GM12878 (cell line): ENCODE measurements around the gene PPIC. TPM values are rescaled to one million over a fixed set of nuclear protein-coding genes. Genes with fewer than 3 reads are reported as not detected.

ENCODE experiments used
- BMI1 ChIP-seq: fragments of 450-650 bp; IDR thresholded peaks from 2 replicates; pipeline ENCODE4 v1.6.1; 2016; ENCODE audit warnings: mild to moderate bottlenecking, moderate library complexity, borderline replicate concordance
- CREM ChIP-seq: IDR thresholded peaks from 2 replicates; pipeline ENCODE4 v1.6.1; 2014; ENCODE audit warnings: antibody characterized with exemption, low read depth
- E2F4 ChIP-seq: IDR thresholded peaks from 2 replicates; pipeline ENCODE4 v1.6.1; 2012; ENCODE audit warnings: low read depth, low read length, improper control_type of control experiment
- FOS ChIP-seq: IDR thresholded peaks from 3 replicates; pipeline ENCODE4 v1.6.1; 2011; ENCODE audit warnings: borderline replicate concordance; ENCODE audit not compliant: insufficient read length; ENCODE audit errors: extremely low read depth
- LARP7 ChIP-seq: fragments of 450-650 bp; IDR thresholded peaks from 2 replicates; pipeline ENCODE4 v1.6.1; 2017; ENCODE audit warnings: mild to moderate bottlenecking
- NKRF ChIP-seq: fragments of 450-650 bp; conservative IDR thresholded peaks from 2 replicates; pipeline ENCODE4 v1.6.1; 2017; ENCODE audit warnings: mild to moderate bottlenecking, moderate library complexity
- STAT1 ChIP-seq: fragments of 450-650 bp; conservative IDR thresholded peaks from 2 replicates; pipeline ENCODE4 v1.6.1; 2014; ENCODE audit warnings: antibody characterized with exemption, mild to moderate bottlenecking
- ZNF207 ChIP-seq: fragments of 450-650 bp; IDR thresholded peaks from 2 replicates; pipeline ENCODE4 v1.6.1; 2014; ENCODE audit warnings: antibody characterized with exemption, mild to moderate bottlenecking, borderline replicate concordance
- polyA plus RNA-seq, 11 experiments: library from polyadenylated mRNA; depleted of rRNA in 4 of 11; unstranded in 6 of 11; stranded (reverse) in 5 of 11; fragments of >200 nt; fragmentation: Nextera tagmentation in 4 of 11; fragmentation: Illumina TruSeq in 1 of 11; extraction: Ambion mirVana in 4 of 11; extraction: Trizol in 1 of 11; gene quantifications; 1 replicate in 1 of 11; 2 replicates in 10 of 11; pipeline versions ENCODE4 v1.2.1 to v1.2.3, GENCODE V29; 2011 to 2016; ENCODE audit warnings: inconsistent platforms in 2 of 11, missing spikeins in 2 of 11, low read depth in 1 of 11
- total RNA-seq, 4 experiments: library from RNA; depleted of rRNA in 3 of 4; stranded (reverse); fragments of >200 nt in 3 of 4; fragmentation: Illumina TruSeq in 1 of 4; extraction: Trizol in 1 of 4; gene quantifications; 2 replicates each; pipeline versions ENCODE4 v1.2.1 to v1.2.3, GENCODE V29; 2013 to 2021
- TF ChIP-seq, protein P1 (sequence below): fragments of 450-650 bp; formaldehyde crosslinking; IDR thresholded peaks from 2 replicates; pipeline ENCODE4 v1.5.0; 2022; ENCODE audit warnings: mild to moderate bottlenecking, missing genetic modification characterization
- TF ChIP-seq, protein P2 (sequence below): IDR thresholded peaks from 2 replicates; pipeline ENCODE4 v1.6.1; 2012; ENCODE audit warnings: mild to moderate bottlenecking, low read depth, low read length

PPIC gene
- total and polyA plus RNA-seq, 10 of the 15 experiments (the other 5 are each of a cell fraction or from before 2014, with no cell fraction given) = 0.12 to 0.21 TPM; not detected in 8

GRCh38 chr5:123014689-123015088 lies 21.8 kb downstream of the PPIC start (continued):
- TF ChIP-seq, protein P1, sequence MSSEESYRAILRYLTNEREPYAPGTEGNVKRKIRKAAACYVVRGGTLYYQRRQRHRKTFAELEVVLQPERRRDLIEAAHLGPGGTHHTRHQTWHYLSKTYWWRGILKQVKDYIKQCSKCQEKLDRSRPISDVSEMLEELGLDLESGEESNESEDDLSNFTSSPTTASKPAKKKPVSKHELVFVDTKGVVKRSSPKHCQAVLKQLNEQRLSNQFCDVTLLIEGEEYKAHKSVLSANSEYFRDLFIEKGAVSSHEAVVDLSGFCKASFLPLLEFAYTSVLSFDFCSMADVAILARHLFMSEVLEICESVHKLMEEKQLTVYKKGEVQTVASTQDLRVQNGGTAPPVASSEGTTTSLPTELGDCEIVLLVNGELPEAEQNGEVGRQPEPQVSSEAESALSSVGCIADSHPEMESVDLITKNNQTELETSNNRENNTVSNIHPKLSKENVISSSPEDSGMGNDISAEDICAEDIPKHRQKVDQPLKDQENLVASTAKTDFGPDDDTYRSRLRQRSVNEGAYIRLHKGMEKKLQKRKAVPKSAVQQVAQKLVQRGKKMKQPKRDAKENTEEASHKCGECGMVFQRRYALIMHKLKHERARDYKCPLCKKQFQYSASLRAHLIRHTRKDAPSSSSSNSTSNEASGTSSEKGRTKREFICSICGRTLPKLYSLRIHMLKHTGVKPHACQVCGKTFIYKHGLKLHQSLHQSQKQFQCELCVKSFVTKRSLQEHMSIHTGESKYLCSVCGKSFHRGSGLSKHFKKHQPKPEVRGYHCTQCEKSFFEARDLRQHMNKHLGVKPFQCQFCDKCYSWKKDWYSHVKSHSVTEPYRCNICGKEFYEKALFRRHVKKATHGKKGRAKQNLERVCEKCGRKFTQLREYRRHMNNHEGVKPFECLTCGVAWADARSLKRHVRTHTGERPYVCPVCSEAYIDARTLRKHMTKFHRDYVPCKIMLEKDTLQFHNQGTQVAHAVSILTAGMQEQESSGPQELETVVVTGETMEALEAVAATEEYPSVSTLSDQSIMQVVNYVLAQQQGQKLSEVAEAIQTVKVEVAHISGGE (CRISPR knock-in tag) = no peak
- TF ChIP-seq, protein P2, sequence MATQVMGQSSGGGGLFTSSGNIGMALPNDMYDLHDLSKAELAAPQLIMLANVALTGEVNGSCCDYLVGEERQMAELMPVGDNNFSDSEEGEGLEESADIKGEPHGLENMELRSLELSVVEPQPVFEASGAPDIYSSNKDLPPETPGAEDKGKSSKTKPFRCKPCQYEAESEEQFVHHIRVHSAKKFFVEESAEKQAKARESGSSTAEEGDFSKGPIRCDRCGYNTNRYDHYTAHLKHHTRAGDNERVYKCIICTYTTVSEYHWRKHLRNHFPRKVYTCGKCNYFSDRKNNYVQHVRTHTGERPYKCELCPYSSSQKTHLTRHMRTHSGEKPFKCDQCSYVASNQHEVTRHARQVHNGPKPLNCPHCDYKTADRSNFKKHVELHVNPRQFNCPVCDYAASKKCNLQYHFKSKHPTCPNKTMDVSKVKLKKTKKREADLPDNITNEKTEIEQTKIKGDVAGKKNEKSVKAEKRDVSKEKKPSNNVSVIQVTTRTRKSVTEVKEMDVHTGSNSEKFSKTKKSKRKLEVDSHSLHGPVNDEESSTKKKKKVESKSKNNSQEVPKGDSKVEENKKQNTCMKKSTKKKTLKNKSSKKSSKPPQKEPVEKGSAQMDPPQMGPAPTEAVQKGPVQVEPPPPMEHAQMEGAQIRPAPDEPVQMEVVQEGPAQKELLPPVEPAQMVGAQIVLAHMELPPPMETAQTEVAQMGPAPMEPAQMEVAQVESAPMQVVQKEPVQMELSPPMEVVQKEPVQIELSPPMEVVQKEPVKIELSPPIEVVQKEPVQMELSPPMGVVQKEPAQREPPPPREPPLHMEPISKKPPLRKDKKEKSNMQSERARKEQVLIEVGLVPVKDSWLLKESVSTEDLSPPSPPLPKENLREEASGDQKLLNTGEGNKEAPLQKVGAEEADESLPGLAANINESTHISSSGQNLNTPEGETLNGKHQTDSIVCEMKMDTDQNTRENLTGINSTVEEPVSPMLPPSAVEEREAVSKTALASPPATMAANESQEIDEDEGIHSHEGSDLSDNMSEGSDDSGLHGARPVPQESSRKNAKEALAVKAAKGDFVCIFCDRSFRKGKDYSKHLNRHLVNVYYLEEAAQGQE = no peak
- no peak for TF ChIP-seq CREM
- TF ChIP-seq ZNF207 = no peak
- TF ChIP-seq FOS = no peak
- no peak for TF ChIP-seq LARP7
- no peak for TF ChIP-seq BMI1
- TF ChIP-seq E2F4 = no peak
- TF ChIP-seq NKRF = no peak
- no peak for TF ChIP-seq STAT1
- TF ChIP-seq, all 136 proteins: peak for 0
